Loucy (cell line): ENCODE results near the gene ANAPC10.

Experiments
- H2AFZ ChIP-seq: fragments of 200-600 bp; sonication (generic); 2 replicates; pipeline ENCODE4 v1.6.0; 2016; ENCODE audit warnings: antibody characterized with exemption, mild to moderate bottlenecking, low read length, moderate library complexity
- H3F3A ChIP-seq: fragments of 200-600 bp; 2 replicates; pipeline ENCODE4 v1.6.0; 2016; ENCODE audit warnings: antibody characterized with exemption, low read depth, mild to moderate bottlenecking
- H3K27me3 ChIP-seq: fragments of 200-600 bp; sonication (generic); 2 replicates; pipeline ENCODE4 v1.6.1; 2014; ENCODE audit warnings: low read length, mild to moderate bottlenecking; ENCODE audit not compliant: insufficient read depth, poor library complexity, severe bottlenecking
- H3K36me3 ChIP-seq: fragments of 200-600 bp; sonication (generic); 2 replicates; pipeline ENCODE4 v1.6.1; 2016; ENCODE audit warnings: low read length; ENCODE audit not compliant: insufficient read depth
- H3K4me1 ChIP-seq: fragments of 200-600 bp; sonication (generic); 2 replicates; pipeline ENCODE4 v1.5.1; 2014; ENCODE audit warnings: low read length, mild to moderate bottlenecking; ENCODE audit not compliant: insufficient read depth, poor library complexity, severe bottlenecking
- H3K4me2 ChIP-seq: fragments of 200-600 bp; sonication (generic); 2 replicates; pipeline ENCODE4 v1.6.0; 2014; ENCODE audit warnings: antibody characterized with exemption, low read length, low read depth, mild to moderate bottlenecking; ENCODE audit not compliant: poor library complexity, severe bottlenecking
- H3K4me3 ChIP-seq: fragments of 200-600 bp; sonication (generic); 2 replicates; pipeline ENCODE4 v1.5.1; 2014; ENCODE audit warnings: low read length, mild to moderate bottlenecking, mixed read lengths; ENCODE audit not compliant: poor library complexity, severe bottlenecking
- H3K79me2 ChIP-seq: fragments of 200-600 bp; sonication (generic); 2 replicates; pipeline ENCODE4 v1.6.1; 2014; ENCODE audit warnings: low read length; ENCODE audit not compliant: insufficient read depth
- H3K9ac ChIP-seq: fragments of 200-600 bp; sonication (generic); 2 replicates; pipeline ENCODE4 v1.6.0; 2014; ENCODE audit warnings: mild to moderate bottlenecking, low read depth, low read length, moderate library complexity; ENCODE audit not compliant: poor library complexity, severe bottlenecking
- H3K9me2 ChIP-seq: fragments of 200-600 bp; sonication (generic); replicated peaks from 2 replicates; pipeline ENCODE4 v1.6.1; 2016; ENCODE audit warnings: low read depth, low read length, mixed read lengths
- H3K9me3 ChIP-seq: fragments of 200-600 bp; sonication (generic); 2 replicates; pipeline ENCODE4 v1.6.1; 2014; ENCODE audit warnings: mild to moderate bottlenecking, antibody characterized with exemption, low read length, low read depth; ENCODE audit not compliant: insufficient read depth
- H4K20me1 ChIP-seq: fragments of 200-600 bp; sonication (generic); 2 replicates; pipeline ENCODE4 v1.6.0; 2014; ENCODE audit warnings: antibody characterized with exemption, low read length, mild to moderate bottlenecking; ENCODE audit not compliant: insufficient read depth, poor library complexity, severe bottlenecking
- CTCF ChIP-seq: fragments of 200-600 bp; sonication (generic); conservative IDR thresholded peaks from 2 replicates; pipeline ENCODE4 v1.5.1; 2014; ENCODE audit warnings: mild to moderate bottlenecking, antibody characterized with exemption, low read length
- EZH2phosphoT487 ChIP-seq: fragments of 200-600 bp; IDR thresholded peaks from 2 replicates; pipeline ENCODE4 v1.6.1; 2018; ENCODE audit warnings: antibody characterized with exemption, mild to moderate bottlenecking, moderate library complexity, borderline replicate concordance

ANAPC10 gene

GRCh38 chr4:144955104-144955503 lies 142.9 kb downstream of the ANAPC10 start:
- Histone ChIP-seq H3K4me3 (no peak overlapping the region), H3K9ac (no peak overlapping the region), H3K27me3 (no peaks in the 10 kb centered on the region), H2AFZ (no peak overlapping the region), H3K4me1 (no peaks in the 10 kb centered on the region), H3K9me3 (peaks cover 11% of the 10 kb centered on the region; the same call in 1 of the 2 replicates), H3K9me2 (no peaks in the 10 kb centered on the region), H3K79me2 (no peaks in the 10 kb centered on the region), H4K20me1 (no peaks in the 10 kb centered on the region), H3K36me3 (no peaks in the 10 kb centered on the region), H3F3A (no peaks in the 10 kb centered on the region), H3K4me2 (no peak overlapping the region)
- peak; percentile 29 for TF ChIP-seq CTCF
- TF ChIP-seq EZH2phosphoT487: no peak

GRCh38 chr4:144954230-144954629 lies 143.8 kb downstream of the ANAPC10 start:
- H3K9ac ChIP-seq: no peak overlapping the region
- H3F3A ChIP-seq: no peaks in the 10 kb centered on the region
- no peak for TF ChIP-seq EZH2phosphoT487
- no peak for TF ChIP-seq CTCF
- H2AFZ ChIP-seq: no peak overlapping the region
- H3K4me1 ChIP-seq: no peaks in the 10 kb centered on the region
- no peaks in the 10 kb centered on the region for H4K20me1 ChIP-seq
- no peak overlapping the region for H3K4me2 ChIP-seq
- no peaks in the 10 kb centered on the region for H3K9me2 ChIP-seq
- H3K4me3 ChIP-seq: no peak overlapping the region
- no peaks in the 10 kb centered on the region for H3K79me2 ChIP-seq
- no peaks in the 10 kb centered on the region for H3K36me3 ChIP-seq
- H3K27me3 ChIP-seq: no peaks in the 10 kb centered on the region
- H3K9me3 ChIP-seq: peaks cover 11% of the 10 kb centered on the region; the same call in 1 of the 2 replicates

GRCh38 chr4:144948421-144948820 lies 149.6 kb downstream of the ANAPC10 start:
- Histone ChIP-seq H3K27me3 (no peaks in the 10 kb centered on the region), H3K79me2 (no peaks in the 10 kb centered on the region), H3K4me1 (no peaks in the 10 kb centered on the region), H3K9me2 (no peaks in the 10 kb centered on the region), H3K36me3 (no peaks in the 10 kb centered on the region), H3F3A (no peaks in the 10 kb centered on the region), H4K20me1 (no peaks in the 10 kb centered on the region), H3K4me2 (no peak overlapping the region), H3K9ac (no peak overlapping the region), H2AFZ (no peak overlapping the region), H3K4me3 (no peak overlapping the region), H3K9me3 (peaks cover 11% of the 10 kb centered on the region; the same call in 1 of the 2 replicates)
- TF ChIP-seq CTCF: no peak
- no peak for TF ChIP-seq EZH2phosphoT487
